ENCODE measurements around the gene GABBR2.

Gene GABBR2

DNA sequence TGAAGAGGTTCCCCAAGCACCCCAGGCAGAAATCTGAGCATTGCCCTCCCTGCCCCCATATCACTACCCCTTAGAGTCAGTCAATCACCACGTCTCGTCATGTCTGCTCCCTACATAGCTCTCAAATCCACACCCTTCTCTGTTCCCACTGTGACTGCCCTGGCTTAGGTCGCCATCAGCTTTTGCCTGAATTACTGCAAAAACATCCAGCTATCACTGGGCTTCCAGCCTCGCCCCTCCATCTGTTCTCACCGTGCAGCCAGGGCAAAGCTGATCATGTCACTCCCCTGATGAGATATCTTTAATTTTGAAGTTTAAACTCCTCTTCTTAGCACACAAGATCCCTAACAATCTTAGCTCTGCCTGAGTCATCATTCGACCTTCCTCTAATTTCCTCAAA lies 363.7 kb downstream of the GABBR2 start:
- DNase-seq (ENCODE audit: low read depth), result no peak
- H3K4me3 ChIP-seq (ENCODE audit: control insufficient read depth, low read depth, low read length), result no peak overlapping the region
- no peak for TF ChIP-seq CTCF (conservative IDR thresholded peaks at IDR 0.05; ENCODE audit: control insufficient read depth, insufficient read depth, low read depth, low read length)

DNA sequence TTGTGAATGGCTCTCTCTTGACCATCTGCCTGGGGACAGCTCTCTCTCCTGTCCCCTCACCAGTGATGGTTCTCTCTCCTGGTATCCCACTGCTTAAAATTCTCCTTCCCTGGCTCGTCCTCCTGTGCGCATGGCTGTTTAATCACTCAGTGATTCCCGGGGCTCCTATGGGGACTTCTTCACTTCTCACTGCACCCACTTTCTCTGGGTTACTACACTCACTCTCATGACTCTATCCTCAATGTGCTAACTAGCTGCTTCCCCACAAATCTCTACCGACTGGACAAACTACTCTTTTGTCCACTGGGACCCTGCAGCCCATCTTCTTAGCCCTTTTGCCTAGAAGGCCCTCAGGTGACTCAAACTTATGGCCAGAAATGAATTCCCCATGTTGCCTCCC lies 364.2 kb downstream of the GABBR2 start:
- H3K4me3 ChIP-seq (ENCODE audit: control insufficient read depth, low read depth, low read length), result no peak overlapping the region
- TF ChIP-seq CTCF (conservative IDR thresholded peaks at IDR 0.05; ENCODE audit: control insufficient read depth, insufficient read depth, low read depth, low read length), result no peak
- DNase-seq (ENCODE audit: low read depth), result no peak

- DNase-seq (ENCODE audit: low read depth), result no peak
- H3K4me3 ChIP-seq (ENCODE audit: control insufficient read depth, low read depth, low read length), result no peak overlapping the region
- TF ChIP-seq CTCF (conservative IDR thresholded peaks at IDR 0.05; ENCODE audit: control insufficient read depth, insufficient read depth, low read depth, low read length), result no peak
Observed at GRCh38 chr9:98342820-98343210, 365.9 kb downstream of the GABBR2 start.

GRCh38 chr9:98342098-98342819 lies 366.5 kb downstream of the GABBR2 start:
- no peak for DNase-seq (ENCODE audit: low read depth)
- TF ChIP-seq CTCF (conservative IDR thresholded peaks at IDR 0.05; ENCODE audit: control insufficient read depth, insufficient read depth, low read depth, low read length), result no peak
- no peak overlapping the region for H3K4me3 ChIP-seq (ENCODE audit: control insufficient read depth, low read depth, low read length)

- no peak for TF ChIP-seq CTCF (conservative IDR thresholded peaks at IDR 0.05; ENCODE audit: control insufficient read depth, insufficient read depth, low read depth, low read length)
- H3K4me3 ChIP-seq (ENCODE audit: control insufficient read depth, low read depth, low read length), result no peak overlapping the region
- no peak for DNase-seq (ENCODE audit: low read depth)
Observed at GRCh38 chr9:98341157-98342097, 367.3 kb downstream of the GABBR2 start.

- H3K4me3 ChIP-seq (ENCODE audit: control insufficient read depth, low read depth, low read length), result no peak overlapping the region
- no peak for DNase-seq (ENCODE audit: low read depth)
- no peak for TF ChIP-seq CTCF (conservative IDR thresholded peaks at IDR 0.05; ENCODE audit: control insufficient read depth, insufficient read depth, low read depth, low read length)
Observed at GRCh38 chr9:98339987-98340800, 368.5 kb downstream of the GABBR2 start.

Data from fibroblast of mammary gland (primary cell).